NOMO-1 (cell line): ENCODE data around the gene DEFB131A.
A peak's percentile ranks its signal among the peaks of the same experiment; 100 is the strongest.
"Not testable (repeated sequence)": the region's sequence is repeated elsewhere in the genome, so short reads cannot be mapped to it uniquely, and the experiment has no call there.

Source experiments
- DNase-seq, 2 experiments: peaks; one replicate each; lab custom pipeline; 2025; ENCODE audit not compliant: unreplicated experiment in 2 of 2; lab: John Stamatoyannopoulos, UW

DEFB131A gene

GRCh38 chr4:9494256-9495035 lies 50.2 kb downstream of the DEFB131A start:
- DNase-seq: not testable (repeated sequence)

- DNase-seq: peak in 1 of 2 experiments; percentile 28
Observed at GRCh38 chr4:9495443-9495842, 51.2 kb downstream of the DEFB131A start.

- not testable (repeated sequence) for DNase-seq
Observed at GRCh38 chr4:9497575-9498467, 53.6 kb downstream of the DEFB131A start.

DNA sequence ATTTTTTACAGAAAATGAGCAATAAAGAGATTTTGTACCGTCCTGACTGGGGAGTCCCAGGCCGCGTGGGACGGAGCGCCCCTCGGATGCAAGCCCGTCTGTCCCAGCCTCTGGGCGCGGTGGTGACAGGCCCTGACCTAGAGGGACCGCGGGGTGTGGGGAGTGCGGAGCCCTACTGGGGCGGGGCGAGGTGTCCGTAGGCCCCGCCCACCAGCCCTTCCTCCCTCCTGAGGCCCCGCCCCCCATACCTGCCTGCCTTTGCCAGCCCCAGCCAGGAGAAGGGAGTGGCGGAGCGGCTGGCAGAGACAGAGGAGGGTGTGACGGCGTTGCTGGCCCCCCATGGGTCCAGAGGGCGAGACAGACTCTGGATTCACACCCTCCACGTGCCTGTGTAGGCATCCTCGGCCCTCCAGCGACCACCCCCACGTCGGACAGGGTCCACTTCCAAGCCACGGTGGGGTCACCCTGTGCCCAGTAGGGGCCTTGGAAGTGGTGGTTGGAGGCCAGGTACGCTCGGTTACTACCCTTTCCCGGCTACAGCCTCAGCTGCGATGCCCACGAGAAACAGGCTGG lies 54.3 kb downstream of the DEFB131A start:
- not testable (repeated sequence) for DNase-seq

DNA sequence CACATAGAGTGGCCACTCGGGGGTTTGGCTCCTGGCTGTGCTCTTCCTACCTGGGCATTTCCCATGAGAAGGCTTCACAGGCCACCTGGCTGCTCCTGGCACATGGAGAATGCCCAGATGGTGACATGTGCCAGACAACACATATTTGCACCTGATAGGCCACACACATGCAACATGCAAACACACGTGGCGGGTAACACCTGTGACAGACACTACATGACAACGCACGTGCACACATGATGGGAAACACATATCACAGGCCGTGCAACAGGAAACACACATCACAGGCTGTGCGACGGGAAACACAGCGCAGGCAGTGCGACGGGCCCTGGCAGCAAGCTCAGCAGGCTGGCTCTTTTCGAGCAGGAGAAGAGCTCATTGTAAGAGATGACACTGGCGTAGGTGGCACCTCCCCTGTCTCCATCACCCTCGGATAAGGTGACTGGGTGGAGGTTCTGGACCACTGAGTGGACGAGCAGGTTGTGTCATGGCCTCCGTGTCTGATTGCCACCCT lies 55.8 kb downstream of the DEFB131A start:
- not testable (repeated sequence) for DNase-seq
